Retinal pigment epithelial cell (primary cell): Measurements from ENCODE around the gene FGD2.

Source experiments
- DNase-seq: peaks from one replicate; pipeline ENCODE4 v3.0.0-alpha.2; 2010; ENCODE audit warnings: low read depth
- H3K4me3 ChIP-seq: 2 replicates; pipeline ENCODE4 v1.5.1; 2011; ENCODE audit warnings: mild to moderate bottlenecking, low read length, control low read depth, moderate library complexity
- CTCF ChIP-seq: conservative IDR thresholded peaks from 2 replicates; pipeline ENCODE4 v1.5.1; 2011; ENCODE audit warnings: low read depth, low read length, control low read depth, inconsistent platforms

Gene FGD2

GRCh38 chr6:37019065-37019450, 13.6 kb downstream of the FGD2 start:
- no peak for DNase-seq
- no peak overlapping the region for H3K4me3 ChIP-seq
- no peak for TF ChIP-seq CTCF

- H3K4me3 ChIP-seq = no peak overlapping the region
- TF ChIP-seq CTCF = no peak
Measured at GRCh38 chr6:37020381-37020780, 14.9 kb downstream of the FGD2 start.

GRCh38 chr6:37020812-37021211, 15.4 kb downstream of the FGD2 start:
- no peak overlapping the region for H3K4me3 ChIP-seq
- no peak for DNase-seq
- TF ChIP-seq CTCF = no peak

More at GRCh38 chr6:37020381-37020780, 14.9 kb downstream of the FGD2 start:
- DNase-seq = no peak

GRCh38 chr6:37021356-37022129, 16.1 kb downstream of the FGD2 start:
- TF ChIP-seq CTCF = peak; percentile 59
- H3K4me3 ChIP-seq = no peak overlapping the region
- DNase-seq = no peak

- no peak for TF ChIP-seq CTCF
- no peak for DNase-seq
- no peak overlapping the region for H3K4me3 ChIP-seq
Measured at GRCh38 chr6:37022135-37022863, 16.8 kb downstream of the FGD2 start.

GRCh38 chr6:37024656-37025337, 19.3 kb downstream of the FGD2 start:
- no peak for TF ChIP-seq CTCF
- H3K4me3 ChIP-seq = no peak overlapping the region
- peak; percentile 54 for DNase-seq
